A549 (cell line): ENCODE data around the gene KRTAP20-3. TPM values are rescaled to one million over a fixed set of nuclear protein-coding genes. Genes with fewer than 3 reads are reported as not detected.

Experiments used
- ATAC-seq, 2 experiments: fragments of 200-7000 bp in 1 of 2; fragments of >200 bp in 1 of 2; cut with Nextera tagmentation in 1 of 2; cut with Tn5 transposase in 1 of 2; 3 replicates each; pipeline versions ENCODE4 v1.8.0 to v1.9.1; 2018 to 2020; ENCODE audit warnings: mild to moderate bottlenecking in 1 of 2, moderate library complexity in 1 of 2
- CTCF ChIA-PET: fragments of 300-600 bp; sonication (Branson Sonifier 250); formaldehyde crosslinking; extraction: SDS; loops from one replicate; lab custom pipeline; 2021; ENCODE audit warnings: antibody characterized with exemption, inconsistent platforms; lab: Yijun Ruan, JAX
- POLR2A ChIA-PET: fragments of 350-600 bp; formaldehyde crosslinking; extraction: SDS; loops from one replicate; lab custom pipeline; 2021; ENCODE audit warnings: antibody characterized with exemption, inconsistent platforms; lab: Yijun Ruan, JAX
- DNase-seq, 2 experiments: peaks; one replicate each; pipeline versions ENCODE4 v3.0.0 to v3.0.0-alpha.2; 2011 to 2016; ENCODE audit warnings: low read depth in 1 of 2, low spot score in 1 of 2
- FAIRE-seq: peaks from 2 replicates; lab custom pipeline; 2011; peaks lifted over from hg19 to GRCh38; lab: Jason Lieb, UNC
- H3K27ac ChIP-seq, 2 experiments: fragments of >200 bp; sonication (Bioruptor Twin); formaldehyde crosslinking; 3 replicates each; pipeline ENCODE4 v1.5.1; 2016 to 2017
- H3K4me1 ChIP-seq: fragments of >200 bp; sonication (Bioruptor Twin); formaldehyde crosslinking; 3 replicates; pipeline ENCODE4 v1.6.1; 2016
- H3K4me2 ChIP-seq: fragments of >200 bp; sonication (Bioruptor Twin); formaldehyde crosslinking; 3 replicates; pipeline ENCODE4 v1.6.1; 2016
- H3K4me3 ChIP-seq: fragments of >200 bp; sonication (Bioruptor Twin); formaldehyde crosslinking; 3 replicates; pipeline ENCODE4 v1.5.1; 2016
- H3K9me3 ChIP-seq: fragments of >200 bp; sonication (Bioruptor Twin); formaldehyde crosslinking; 3 replicates; pipeline ENCODE4 v1.6.1; 2016
- BCL3 ChIP-seq: fragments of >200 bp; sonication (Bioruptor Twin); formaldehyde crosslinking; IDR thresholded peaks from 3 replicates; pipeline ENCODE4 v1.6.1; 2016
- CBX8 ChIP-seq: fragments of 200-600 bp; sonication (generic); IDR thresholded peaks from 2 replicates; pipeline ENCODE4 v1.6.1; 2016
- CEBPB ChIP-seq, 2 experiments: fragments of >200 bp in 1 of 2; sonication (Bioruptor Twin) in 1 of 2; formaldehyde crosslinking in 1 of 2; IDR thresholded peaks; 2 replicates each; pipeline ENCODE4 v1.6.1; 2012 to 2016
- CHD2 ChIP-seq: fragments of 150-350 bp; IDR thresholded peaks from 2 replicates; pipeline ENCODE4 v1.6.1; 2014; ENCODE audit warnings: low read length; ENCODE audit not compliant: partially characterized antibody
- CTCF ChIP-seq: fragments of >200 bp; sonication (Bioruptor Twin); formaldehyde crosslinking; IDR thresholded peaks from 3 replicates; pipeline ENCODE4 v1.5.1; 2016
- E2F6 ChIP-seq: IDR thresholded peaks from 2 replicates; pipeline ENCODE4 v1.6.1; 2012; ENCODE audit warnings: low read depth, borderline replicate concordance
- EHF ChIP-seq: fragments of 250-450 bp; sonication (Bioruptor Pico); IDR thresholded peaks from 2 replicates; pipeline ENCODE4 v1.5.0; 2020; ENCODE audit warnings: mild to moderate bottlenecking
- HDAC2 ChIP-seq: fragments of 200-600 bp; sonication (generic); IDR thresholded peaks from 2 replicates; pipeline ENCODE4 v1.6.1; 2016
- HOXA7 ChIP-seq: fragments of 250-450 bp; sonication (Bioruptor Pico); IDR thresholded peaks from 2 replicates; pipeline ENCODE4 v1.5.0; 2020; ENCODE audit warnings: mild to moderate bottlenecking, moderate library complexity
- JUNB ChIP-seq: fragments of >200 bp; sonication (Bioruptor Twin); formaldehyde crosslinking; IDR thresholded peaks from 2 replicates; pipeline ENCODE4 v1.6.1; 2016
- KDM1A ChIP-seq: fragments of 200-600 bp; sonication (generic); IDR thresholded peaks from 2 replicates; pipeline ENCODE4 v1.6.1; 2016; ENCODE audit warnings: low read depth, mild to moderate bottlenecking
- MAFK ChIP-seq: fragments of 450-650 bp; IDR thresholded peaks from 2 replicates; pipeline ENCODE4 v1.6.1; 2014; ENCODE audit not compliant: partially characterized antibody
- MAZ ChIP-seq: fragments of 150-350 bp; IDR thresholded peaks from 2 replicates; pipeline ENCODE4 v1.6.1; 2014; ENCODE audit warnings: antibody characterized with exemption, low read depth, low read length, borderline replicate concordance
- NFE2L2 ChIP-seq: fragments of 150-350 bp; conservative IDR thresholded peaks from 2 replicates; pipeline ENCODE4 v1.6.1; 2014; ENCODE audit warnings: low read length
- NR3C1 ChIP-seq: fragments of >200 bp; sonication (Bioruptor Twin); formaldehyde crosslinking; IDR thresholded peaks from 3 replicates; pipeline ENCODE4 v1.6.1; 2017
- PBX3 ChIP-seq: IDR thresholded peaks from 2 replicates; pipeline ENCODE4 v1.6.1; 2012
- POLR2A ChIP-seq: IDR thresholded peaks from 2 replicates; pipeline ENCODE4 v1.6.1; 2012; ENCODE audit warnings: mild to moderate bottlenecking, low read length
- POLR2AphosphoS2 ChIP-seq: conservative IDR thresholded peaks from 2 replicates; pipeline ENCODE4 v1.6.1; 2012; ENCODE audit warnings: low read length, improper control_type of control experiment, inconsistent platforms
- RFX5 ChIP-seq: fragments of 450-650 bp; IDR thresholded peaks from 2 replicates; pipeline ENCODE4 v1.7.1; 2014; ENCODE audit warnings: antibody characterized with exemption, mild to moderate bottlenecking, moderate library complexity
- RNF2 ChIP-seq: fragments of 200-600 bp; sonication (generic); IDR thresholded peaks from 2 replicates; pipeline ENCODE4 v1.6.1; 2016; ENCODE audit warnings: low read depth, mild to moderate bottlenecking, antibody characterized with exemption, moderate library complexity, borderline replicate concordance
- TFCP2L1 ChIP-seq: fragments of 250-450 bp; sonication (Bioruptor Pico); IDR thresholded peaks from 2 replicates; pipeline ENCODE4 v1.5.0; 2021; ENCODE audit warnings: mild to moderate bottlenecking
- ZNF302 ChIP-seq: fragments of 250-450 bp; sonication (Bioruptor Pico); IDR thresholded peaks from 2 replicates; pipeline ENCODE4 v1.9.0; 2021; ENCODE audit warnings: inconsistent platforms, mild to moderate bottlenecking, moderate library complexity
- ZSCAN20 ChIP-seq: fragments of 250-450 bp; sonication (Bioruptor Pico); IDR thresholded peaks from 2 replicates; pipeline ENCODE4 v1.8.0; 2022; ENCODE audit warnings: mild to moderate bottlenecking, moderate library complexity
- WGBS: methylation state at CpG from one replicate; pipeline ENCODE4 v1.1.6; 2017; ENCODE audit errors: missing lambda C conversion rate; 5-methylcytosine and 5-hydroxymethylcytosine counted together
- polyA plus RNA-seq, 4 experiments: library from polyadenylated mRNA; depleted of rRNA in 3 of 4; stranded (reverse); fragments of >200 nt; fragmentation: RNase III in 1 of 4; extraction: RNeasy Plus Mini Kit Qiagen cat#74134 plus additional on column Dnase treatment in 1 of 4; gene quantifications; 2 replicates in 3 of 4; 3 replicates in 1 of 4; pipeline ENCODE4 v1.2.3, GENCODE V29; 2011 to 2017

KRTAP20-3 gene
- polyA plus RNA-seq, 2 of the 4 experiments (the other 2 are of a cell fraction), result not detected

- no peak for TF ChIP-seq CTCF
- TF ChIP-seq HDAC2, result no peak
Measured at GRCh38 chr21:30625449-30626165, 17.1 kb upstream of the KRTAP20-3 start (continued).

- H3K4me2 ChIP-seq, result no peak overlapping the region
- ChIA-PET CTCF (no interaction called here), POLR2A (no interaction called here)
- TF ChIP-seq RNF2 (no peak), POLR2AphosphoS2 (no peak), PBX3 (no peak), TFCP2L1 (CRISPR knock-in tag) (no peak), HDAC2 (no peak), MAFK (no peak), HOXA7 (CRISPR knock-in tag) (no peak), NFE2L2 (no peak), CHD2 (no peak), JUNB (no peak)
- no peaks in the 10 kb centered on the region for H3K4me1 ChIP-seq
- ATAC-seq, result no peak
- DNase-seq, result no peak
- H3K27ac ChIP-seq, result no peak overlapping the region
- FAIRE-seq, result no peak
- no peaks in the 10 kb centered on the region for H3K9me3 ChIP-seq
- 3% methylated on average over 4 of the region's 4 CpGs for WGBS
- no peak overlapping the region for H3K4me3 ChIP-seq
Measured at GRCh38 chr21:30628109-30628508, 14.6 kb upstream of the KRTAP20-3 start.

GRCh38 chr21:30629200-30629599, 13.5 kb upstream of the KRTAP20-3 start:
- Histone ChIP-seq H3K27ac (no peak overlapping the region), H3K4me1 (no peaks in the 10 kb centered on the region), H3K4me3 (no peak overlapping the region), H3K4me2 (no peak overlapping the region), H3K9me3 (no peaks in the 10 kb centered on the region)
- ChIA-PET POLR2A (no interaction called here), CTCF (no interaction called here)
- ATAC-seq, result no peak
- no peak for DNase-seq
- WGBS, result 0% methylated on average over 1 of the region's 1 CpG
- FAIRE-seq, result no peak
- TF ChIP-seq CBX8 (no peak), KDM1A (no peak), POLR2A (no peak), HOXA7 (CRISPR knock-in tag) (no peak), RFX5 (no peak), JUNB (no peak), E2F6 (no peak), ZSCAN20 (CRISPR knock-in tag) (no peak), CEBPB (IDR thresholded peaks at IDR 0.05) (no peak), EHF (CRISPR knock-in tag) (no peak), CHD2 (no peak), BCL3 (no peak), MAZ (no peak), ZNF302 (no peak), NR3C1 (no peak)
- TF ChIP-seq, all 56 proteins: peak for 0
